Stimulated activated CD4-positive, alpha-beta T cell treated with anti-CD3 and anti-CD28 coated beads, Interleukin-4, amount 100 ng/mL, for 4 hours (primary cell): ENCODE measurements around the gene MYPN.
"Not testable (repeated sequence)": the region's sequence is repeated elsewhere in the genome, so short reads cannot be mapped to it uniquely, and the experiment has no call there.

Experiments
- DNase-seq, 2 experiments: peaks; one replicate each; pipeline ENCODE4 v3.0.0-alpha.2; 2020

Gene MYPN

GRCh38 chr10:68175949-68176348, 66.7 kb downstream of the MYPN start:
- no peak for DNase-seq

- no peak for DNase-seq
Measured at GRCh38 chr10:68176797-68177196, 67.5 kb downstream of the MYPN start.

- DNase-seq = no peak
Measured at GRCh38 chr10:68178592-68178991, 69.3 kb downstream of the MYPN start.

- DNase-seq = no peak
Measured at GRCh38 chr10:68179016-68179415, 69.7 kb downstream of the MYPN start.

- DNase-seq = no peak
Measured at GRCh38 chr10:68180490-68180889, 71.2 kb downstream of the MYPN start.

- DNase-seq = no peak
Measured at GRCh38 chr10:68184546-68184945, 75.3 kb downstream of the MYPN start.

GRCh38 chr10:68185085-68185484, 75.8 kb downstream of the MYPN start:
- no peak for DNase-seq

GRCh38 chr10:68188835-68189234, 79.5 kb downstream of the MYPN start:
- no peak for DNase-seq

- DNase-seq = no peak
Measured at GRCh38 chr10:68192113-68192512, 82.8 kb downstream of the MYPN start.

- no peak for DNase-seq
Measured at GRCh38 chr10:68194290-68194689, 85.0 kb downstream of the MYPN start.

- DNase-seq = not testable (repeated sequence)
Measured at GRCh38 chr10:68195776-68196175, 86.5 kb downstream of the MYPN start.

GRCh38 chr10:68196701-68197100, 87.4 kb downstream of the MYPN start:
- DNase-seq = no peak

- no peak for DNase-seq
Measured at GRCh38 chr10:68202960-68203353, 93.7 kb downstream of the MYPN start.

- DNase-seq = no peak
Measured at GRCh38 chr10:68208424-68209042, 99.2 kb downstream of the MYPN start.

GRCh38 chr10:68211669-68212068, 102.4 kb downstream of the MYPN start:
- DNase-seq = no peak

GRCh38 chr10:68212721-68213352, 103.5 kb downstream of the MYPN start:
- DNase-seq = no peak

GRCh38 chr10:68218786-68219185, 109.5 kb downstream of the MYPN start:
- DNase-seq = no peak

- DNase-seq = no peak
Measured at GRCh38 chr10:68221196-68221595, 111.9 kb downstream of the MYPN start.

GRCh38 chr10:68222391-68222790, 113.1 kb downstream of the MYPN start:
- no peak for DNase-seq

GRCh38 chr10:68223535-68224165, 114.4 kb downstream of the MYPN start:
- no peak for DNase-seq

GRCh38 chr10:68224810-68225209, 115.5 kb downstream of the MYPN start:
- DNase-seq = no peak

GRCh38 chr10:68230268-68230667, 121.0 kb downstream of the MYPN start:
- no peak for DNase-seq

GRCh38 chr10:68231106-68231816, 122.0 kb downstream of the MYPN start:
- peak; percentile 16 to 40 for DNase-seq

- DNase-seq = no peak
Measured at GRCh38 chr10:68231817-68232251, 122.5 kb downstream of the MYPN start, which contains the start of gene ATOH7. TSS of gene ATOH7 (minus strand) at chr10:68232113. CDS start at chr10:68231677, 436 bp downstream.
